HFF-Myc (cell line): ENCODE results near the gene VPS4A.

Experiments
- DNase-seq: peaks from one replicate; pipeline ENCODE4 v3.0.0-alpha.2; 2011; ENCODE audit warnings: low read depth; ENCODE audit errors: extremely low read depth
- H3K4me3 ChIP-seq: replicated peaks from 2 replicates; pipeline ENCODE4 v1.5.1; 2011; ENCODE audit warnings: low read depth, mild to moderate bottlenecking, control low read depth, low read length
- CTCF ChIP-seq: IDR thresholded peaks from 2 replicates; pipeline ENCODE4 v1.5.1; 2012; ENCODE audit warnings: mild to moderate bottlenecking, low read depth, low read length, control low read depth; ENCODE audit errors: missing control alignments

Gene VPS4A

GRCh38 chr16:69324585-69325253, 13.6 kb downstream of the VPS4A start:
- H3K4me3 ChIP-seq = no peak overlapping the region
- TF ChIP-seq CTCF = no peak
- no peak for DNase-seq

- no peak overlapping the region for H3K4me3 ChIP-seq
- no peak for DNase-seq
- TF ChIP-seq CTCF = no peak
Observed at GRCh38 chr16:69325784-69326171, 14.6 kb downstream of the VPS4A start.

- DNase-seq = no peak
- TF ChIP-seq CTCF = no peak
- H3K4me3 ChIP-seq = peak overlapping the region; percentile 86; the same call in 1 of the 2 replicates
Observed at GRCh38 chr16:69326172-69326873, 15.2 kb downstream of the VPS4A start.

- DNase-seq = no peak
- TF ChIP-seq CTCF = no peak
- H3K4me3 ChIP-seq = peak overlapping the region; percentile 86
Observed at GRCh38 chr16:69327585-69328310, 16.6 kb downstream of the VPS4A start.

- TF ChIP-seq CTCF = no peak
- no peak for DNase-seq
- peak overlapping the region; percentile 86 for H3K4me3 ChIP-seq
Observed at GRCh38 chr16:69328854-69329316, 17.7 kb downstream of the VPS4A start.

- DNase-seq = no peak
- TF ChIP-seq CTCF = no peak
- peak overlapping the region; percentile 86 for H3K4me3 ChIP-seq
Observed at GRCh38 chr16:69329369-69330285, 18.5 kb downstream of the VPS4A start.
